ENCODE results near the gene MCOLN1.

The MCOLN1 gene

DNA sequence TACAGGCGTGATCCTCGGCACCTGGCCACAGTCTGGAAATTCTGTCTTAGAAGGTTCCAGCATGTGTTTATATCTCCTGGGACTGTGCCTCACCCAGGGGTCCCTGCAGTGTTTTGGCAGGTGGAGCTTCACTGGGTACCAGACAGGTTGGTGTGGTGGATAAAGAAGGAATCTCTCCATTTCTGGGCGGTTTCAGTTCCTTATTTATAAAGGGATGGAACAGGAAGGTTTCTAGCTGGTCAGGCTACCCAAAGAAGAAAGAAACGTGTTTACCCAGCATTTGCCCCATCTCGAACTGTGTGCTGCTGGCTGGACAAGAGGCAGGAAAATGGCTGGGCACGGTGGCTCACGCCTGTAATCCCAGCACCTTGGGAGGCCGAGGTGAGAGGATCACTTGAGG, 22.9 kb downstream of the MCOLN1 start:
- FAIRE-seq, result no peak
- TF ChIP-seq, protein P1, sequence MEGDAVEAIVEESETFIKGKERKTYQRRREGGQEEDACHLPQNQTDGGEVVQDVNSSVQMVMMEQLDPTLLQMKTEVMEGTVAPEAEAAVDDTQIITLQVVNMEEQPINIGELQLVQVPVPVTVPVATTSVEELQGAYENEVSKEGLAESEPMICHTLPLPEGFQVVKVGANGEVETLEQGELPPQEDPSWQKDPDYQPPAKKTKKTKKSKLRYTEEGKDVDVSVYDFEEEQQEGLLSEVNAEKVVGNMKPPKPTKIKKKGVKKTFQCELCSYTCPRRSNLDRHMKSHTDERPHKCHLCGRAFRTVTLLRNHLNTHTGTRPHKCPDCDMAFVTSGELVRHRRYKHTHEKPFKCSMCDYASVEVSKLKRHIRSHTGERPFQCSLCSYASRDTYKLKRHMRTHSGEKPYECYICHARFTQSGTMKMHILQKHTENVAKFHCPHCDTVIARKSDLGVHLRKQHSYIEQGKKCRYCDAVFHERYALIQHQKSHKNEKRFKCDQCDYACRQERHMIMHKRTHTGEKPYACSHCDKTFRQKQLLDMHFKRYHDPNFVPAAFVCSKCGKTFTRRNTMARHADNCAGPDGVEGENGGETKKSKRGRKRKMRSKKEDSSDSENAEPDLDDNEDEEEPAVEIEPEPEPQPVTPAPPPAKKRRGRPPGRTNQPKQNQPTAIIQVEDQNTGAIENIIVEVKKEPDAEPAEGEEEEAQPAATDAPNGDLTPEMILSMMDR (IDR thresholded peaks at IDR 0.05; ENCODE audit: insufficient read depth, missing control alignments), result no peak
- DNase-seq (ENCODE audit: insufficient read length, low spot score), result no peak

- TF ChIP-seq, protein P1 (IDR thresholded peaks at IDR 0.05; ENCODE audit: insufficient read depth, missing control alignments), result no peak
- no peak for DNase-seq (ENCODE audit: insufficient read length, low spot score)
- no peak for FAIRE-seq
These were observed 23.5 kb downstream of the MCOLN1 start for GRCh38 chr19:7545904-7546303.

DNA sequence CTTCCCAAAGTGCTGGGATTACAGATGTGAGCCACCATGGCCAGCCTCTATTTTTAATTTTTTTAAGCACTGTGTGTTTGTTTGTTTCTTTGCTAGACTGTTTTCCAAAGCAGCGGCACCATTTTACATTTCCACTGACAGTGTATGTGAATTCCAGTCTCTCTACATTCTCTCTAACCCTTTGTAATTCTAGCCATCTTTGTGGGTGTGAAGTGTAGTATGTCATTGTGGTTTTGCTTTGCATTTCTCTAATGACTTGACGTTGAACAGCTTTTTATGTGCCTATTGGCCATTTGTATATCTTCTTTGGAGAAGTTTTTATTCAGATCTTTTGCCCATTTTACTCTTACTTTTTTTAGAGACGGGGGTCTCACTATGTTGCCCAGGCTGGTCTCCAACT, 24.7 kb downstream of the MCOLN1 start:
- no peak for FAIRE-seq
- no peak for DNase-seq (ENCODE audit: insufficient read length, low spot score)
- TF ChIP-seq, protein P1 (IDR thresholded peaks at IDR 0.05; ENCODE audit: insufficient read depth, missing control alignments), result no peak

DNA sequence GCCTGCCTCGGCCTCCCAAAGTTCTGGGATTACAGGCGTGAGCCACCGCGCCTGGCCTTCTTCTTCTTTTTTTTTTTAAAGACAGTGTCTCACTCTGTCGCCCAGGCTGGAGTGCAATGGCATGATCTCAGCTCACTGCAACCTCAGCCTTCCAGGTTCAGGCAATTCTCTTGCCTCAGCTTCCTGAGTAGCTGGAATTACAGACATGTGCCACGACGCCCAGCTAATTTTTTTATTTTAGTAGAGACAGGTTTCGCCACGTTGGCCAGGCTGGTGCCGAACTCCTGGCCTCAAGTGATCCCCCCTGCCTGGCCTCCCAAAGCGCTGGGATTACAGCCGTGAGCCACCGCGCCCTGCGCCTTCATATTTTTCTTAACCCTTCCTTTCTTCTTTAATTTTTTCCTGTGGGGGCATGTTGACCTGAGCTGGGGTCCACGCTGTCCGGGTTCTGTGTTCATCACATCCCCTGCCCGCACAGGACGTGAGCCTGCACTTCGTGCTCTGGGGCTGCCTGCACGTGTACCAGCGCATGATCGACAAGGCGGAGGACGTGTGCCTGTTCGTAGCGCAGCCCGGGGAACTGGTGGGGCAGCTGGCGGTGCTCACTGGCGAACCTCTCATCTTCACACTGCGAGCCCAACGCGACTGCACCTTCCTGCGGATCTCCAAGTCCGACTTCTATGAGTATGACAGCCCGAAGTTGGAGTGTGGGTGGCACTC, 27.2 kb downstream of the MCOLN1 start:
- TF ChIP-seq, protein P1 (IDR thresholded peaks at IDR 0.05; ENCODE audit: insufficient read depth, missing control alignments), result no peak
- DNase-seq (ENCODE audit: insufficient read length, low spot score) (no peak), FAIRE-seq (no peak)

DNA sequence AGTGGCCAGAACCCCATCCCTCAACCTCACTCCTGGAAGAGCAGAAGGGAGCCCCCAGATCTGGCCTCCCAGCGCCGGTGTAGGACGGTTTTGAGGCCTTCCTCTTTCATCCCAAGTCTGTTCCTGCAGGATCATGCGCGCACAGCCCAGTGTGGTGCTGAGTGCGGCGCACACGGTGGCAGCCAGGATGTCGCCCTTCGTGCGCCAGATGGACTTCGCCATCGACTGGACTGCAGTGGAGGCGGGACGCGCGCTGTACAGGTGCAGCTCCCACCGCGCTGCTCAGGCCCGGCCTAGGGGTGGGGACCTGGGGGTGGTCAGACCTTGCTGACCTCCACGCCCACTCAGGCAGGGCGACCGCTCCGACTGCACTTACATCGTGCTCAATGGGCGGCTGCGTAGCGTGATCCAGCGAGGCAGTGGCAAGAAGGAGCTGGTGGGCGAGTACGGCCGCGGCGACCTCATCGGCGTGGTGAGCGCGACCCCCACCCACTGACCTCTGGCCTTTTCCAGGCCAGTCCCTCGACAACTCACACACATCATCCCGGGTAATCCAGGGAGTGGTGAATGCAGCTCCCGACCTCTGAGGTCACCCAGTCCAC, 27.8 kb downstream of the MCOLN1 start:
- FAIRE-seq (no peak), DNase-seq (ENCODE audit: insufficient read length, low spot score) (no peak)
- TF ChIP-seq, protein P1 (IDR thresholded peaks at IDR 0.05; ENCODE audit: insufficient read depth, missing control alignments), result no peak

- TF ChIP-seq, protein P1 (IDR thresholded peaks at IDR 0.05; ENCODE audit: insufficient read depth, missing control alignments), result no peak
- FAIRE-seq (no peak), DNase-seq (ENCODE audit: insufficient read length, low spot score) (no peak)
These were observed 28.8 kb downstream of the MCOLN1 start for GRCh38 chr19:7550987-7551761.

Data from D721Med (cell line).